ENCODE measurements around the gene XIRP1. TPM values are rescaled to one million over a fixed set of nuclear protein-coding genes. Genes with fewer than 3 reads are reported as not detected.

The XIRP1 gene
- total and polyA plus RNA-seq, 2 experiments from 2014 or later: not detected

- H3K4me2 ChIP-seq: no peak overlapping the region
- Mint-ChIP-seq H3K27me3 (ENCODE audit: insufficient read depth, low read depth, poor library complexity) (peaks cover 4% of the 10 kb centered on the region), H3K9me3 (no peaks in the 10 kb centered on the region; the same call in 2 of the 3 replicates), H3K36me3 (ENCODE audit: low read depth) (no peaks in the 10 kb centered on the region), H3K27ac (no peak overlapping the region), H3K4me1 (no peaks in the 10 kb centered on the region), H3K4me3 (no peak overlapping the region)
- peak overlapping the region; percentile 34 for H2AFZ ChIP-seq
- no peaks in the 10 kb centered on the region; the same call in 1 of the 2 replicates for H3K27me3 ChIP-seq (ENCODE audit: insufficient read depth)
- no peak for TF ChIP-seq EZH2phosphoT487 (IDR thresholded peaks at IDR 0.05; ENCODE audit: unreplicated experiment)
- H3K4me3 ChIP-seq: no peak overlapping the region
- no peaks in the 10 kb centered on the region for H3K79me2 ChIP-seq (replicated peaks; ENCODE audit: insufficient read depth)
- H3K4me1 ChIP-seq (ENCODE audit: insufficient read depth): no peaks in the 10 kb centered on the region
- no peak overlapping the region for H3K27ac ChIP-seq (ENCODE audit: low read depth)
- no peaks in the 10 kb centered on the region for H4K20me1 ChIP-seq (replicated peaks; ENCODE audit: insufficient read depth)
- no peaks in the 10 kb centered on the region for H3K36me3 ChIP-seq (ENCODE audit: insufficient read depth)
- H3F3A ChIP-seq (replicated peaks; ENCODE audit: low read depth): no peaks in the 10 kb centered on the region
- DNase-seq (ENCODE audit: low spot score): no peak
- ATAC-seq: no peak
- 0 out of 2 replicates have a peak, but pooled peaks cover 7% of the 10 kb centered on the region for H3K9me2 ChIP-seq (ENCODE audit: insufficient read depth)
These were observed 28.7 kb upstream of the XIRP1 start for GRCh38 chr3:39221141-39221530.

GRCh38 chr3:39220407-39221140 is 28.2 kb upstream of the XIRP1 start:
- H3K9me2 ChIP-seq (ENCODE audit: insufficient read depth): 0 out of 2 replicates have a peak, but pooled peaks cover 7% of the 10 kb centered on the region
- H3K27me3 ChIP-seq (ENCODE audit: insufficient read depth): no peaks in the 10 kb centered on the region; the same call in 1 of the 2 replicates
- H2AFZ ChIP-seq: peak overlapping the region; percentile 34
- H3K36me3 ChIP-seq (ENCODE audit: insufficient read depth): no peaks in the 10 kb centered on the region
- no peaks in the 10 kb centered on the region for H3K79me2 ChIP-seq (replicated peaks; ENCODE audit: insufficient read depth)
- peaks cover 4% of the 10 kb centered on the region for H3K27me3 Mint-ChIP-seq (ENCODE audit: insufficient read depth, low read depth, poor library complexity)
- no peak overlapping the region for H3K4me3 Mint-ChIP-seq
- H3K4me2 ChIP-seq: no peak overlapping the region
- no peak overlapping the region for H3K27ac Mint-ChIP-seq
- no peak for TF ChIP-seq JUNB (IDR thresholded peaks at IDR 0.05; ENCODE audit: unreplicated experiment)
- no peak for TF ChIP-seq EZH2phosphoT487 (IDR thresholded peaks at IDR 0.05; ENCODE audit: unreplicated experiment)
- TF ChIP-seq EZH2 (IDR thresholded peaks at IDR 0.05; ENCODE audit: low read depth, unreplicated experiment): no peak
- TF ChIP-seq REST (IDR thresholded peaks at IDR 0.05; ENCODE audit: unreplicated experiment): no peak
- no peak for TF ChIP-seq CTCF (conservative IDR thresholded peaks at IDR 0.05; ENCODE audit: low read depth in 2 of 2)
- no peak for TF ChIP-seq NANOG (IDR thresholded peaks at IDR 0.05; ENCODE audit: borderline replicate concordance)
- no peak for TF ChIP-seq POLR2AphosphoS5 (IDR thresholded peaks at IDR 0.05; ENCODE audit: low read depth)
- TF ChIP-seq ZNF462 (CRISPR knock-in tag; IDR thresholded peaks at IDR 0.05): no peak
- ATAC-seq (no peak), DNase-seq (ENCODE audit: low spot score) (no peak)
- H3K36me3 Mint-ChIP-seq (ENCODE audit: low read depth): no peaks in the 10 kb centered on the region
- H3K4me1 ChIP-seq (ENCODE audit: insufficient read depth): no peaks in the 10 kb centered on the region
- no peak overlapping the region for H3K4me3 ChIP-seq
- no peaks in the 10 kb centered on the region for H3F3A ChIP-seq (replicated peaks; ENCODE audit: low read depth)
- H3K27ac ChIP-seq (ENCODE audit: low read depth): no peak overlapping the region
- H4K20me1 ChIP-seq (replicated peaks; ENCODE audit: insufficient read depth): no peaks in the 10 kb centered on the region
- H3K9me3 Mint-ChIP-seq: no peaks in the 10 kb centered on the region; the same call in 2 of the 3 replicates
- H3K4me1 Mint-ChIP-seq: no peaks in the 10 kb centered on the region

Data from GM23338 (cell line).